HepG2 (cell line): ENCODE measurements around the gene GRID1. TPM values are rescaled to one million over a fixed set of nuclear protein-coding genes. Genes with fewer than 3 reads are reported as not detected.

Source experiments
- ATAC-seq: fragments of 200-7000 bp; cut with Tn5 transposase; 3 replicates; pipeline ENCODE4 v1.9.1; 2020; ENCODE audit warnings: mild to moderate bottlenecking, moderate library complexity
- BruUV-seq: library from RNA; stranded (reverse); fragments of 400-500 nt; replicated peaks from 2 replicates; lab custom pipeline; 2021; lab: Mats Ljungman, UMichigan
- CTCF ChIA-PET: fragments of 300-600 bp; formaldehyde crosslinking; extraction: SDS; loops from one replicate; lab custom pipeline; 2021; ENCODE audit warnings: low total read pairs, inconsistent platforms, low intra/inter-chr PET ratio; lab: Yijun Ruan, JAX
- POLR2A ChIA-PET: fragments of 350-600 bp; sonication (Branson Sonifier 250); formaldehyde crosslinking; loops from one replicate; lab custom pipeline; 2020; ENCODE audit warnings: antibody characterized with exemption, inconsistent platforms; lab: Yijun Ruan, JAX
- DNase-seq: peaks from one replicate; pipeline ENCODE4 v3.0.0-alpha.2; 2015; ENCODE audit warnings: low spot score
- FAIRE-seq: peaks from 3 replicates; lab custom pipeline; 2011; peaks lifted over from hg19 to GRCh38; lab: Jason Lieb, UNC
- H2AFZ ChIP-seq: one replicate; pipeline ENCODE4 v1.6.1; 2011; ENCODE audit warnings: low read length, inconsistent platforms
- H3K27ac ChIP-seq: fragments of 300-600 bp; 3 replicates; pipeline ENCODE4 v1.8.0; 2011; ENCODE audit warnings: mixed run types, mild to moderate bottlenecking, mixed read lengths, low read length, inconsistent platforms; ENCODE audit not compliant: insufficient read depth; ENCODE audit errors: extremely low read length
- H3K27me3 ChIP-seq, 2 experiments: fragments of 200-600 bp in 1 of 2; 2 replicates in 1 of 2; 3 replicates in 1 of 2; pipeline versions ENCODE4 v1.6.0 to v1.8.0; 2011; ENCODE audit warnings: low read length in 2 of 2, mild to moderate bottlenecking in 2 of 2, moderate library complexity in 2 of 2, inconsistent platforms in 1 of 2; ENCODE audit not compliant: insufficient read depth in 2 of 2, control insufficient read depth in 1 of 2
- H3K36me3 ChIP-seq, 2 experiments: fragments of 200-600 bp in 1 of 2; replicated peaks in 1 of 2; 2 replicates in 1 of 2; 3 replicates in 1 of 2; pipeline versions ENCODE4 v1.5.1 to v1.8.0; 2011; ENCODE audit warnings: low read length in 2 of 2, inconsistent platforms in 1 of 2; ENCODE audit not compliant: insufficient read depth in 2 of 2, control insufficient read depth in 1 of 2
- H3K4me1 ChIP-seq: 2 replicates; pipeline ENCODE4 v1.5.1; 2012; ENCODE audit warnings: low read length, inconsistent platforms; ENCODE audit not compliant: insufficient read depth
- H3K4me2 ChIP-seq: 2 replicates; pipeline ENCODE4 v1.6.0; 2011; ENCODE audit warnings: low read depth, low read length, inconsistent platforms
- H3K4me3 ChIP-seq, 3 experiments: fragments of 200-600 bp in 1 of 3; sonication (generic), shearing (Covaris generic) in 1 of 3; replicated peaks in 1 of 3; 2 replicates each; pipeline ENCODE4 v1.5.1; 2011 to 2016; ENCODE audit warnings: low read length in 3 of 3, inconsistent platforms in 2 of 3, low read depth in 2 of 3, mild to moderate bottlenecking in 2 of 3, control low read depth in 1 of 3, mixed read lengths in 1 of 3; ENCODE audit not compliant: insufficient read depth in 1 of 3
- H3K79me2 ChIP-seq: one replicate; pipeline ENCODE4 v1.6.1; 2011; ENCODE audit warnings: low read length, inconsistent platforms; ENCODE audit not compliant: insufficient read depth
- H3K9ac ChIP-seq: 2 replicates; pipeline ENCODE4 v1.6.0; 2011; ENCODE audit warnings: mild to moderate bottlenecking, low read depth, low read length, inconsistent platforms; ENCODE audit not compliant: insufficient read depth
- H3K9me3 ChIP-seq: 2 replicates; pipeline ENCODE4 v1.5.1; 2012; ENCODE audit warnings: mild to moderate bottlenecking, low read length
- H4K20me1 ChIP-seq: 2 replicates; pipeline ENCODE4 v1.6.0; 2011; ENCODE audit warnings: inconsistent platforms, mild to moderate bottlenecking, low read length, moderate library complexity; ENCODE audit not compliant: insufficient read depth
- AGO1 ChIP-seq: fragments of 200-400 bp; formaldehyde crosslinking; IDR thresholded peaks from 2 replicates; pipeline ENCODE4 v1.6.1; 2017; ENCODE audit warnings: mild to moderate bottlenecking, low read depth, low read length, moderate library complexity; ENCODE audit not compliant: poor library complexity, severe bottlenecking
- AKAP8 ChIP-seq: sonication (generic); formaldehyde crosslinking; IDR thresholded peaks from 2 replicates; pipeline ENCODE4 v1.5.1; 2020; ENCODE audit warnings: mild to moderate bottlenecking, missing genetic modification reagents
- CBX2 ChIP-seq, 2 experiments: fragments of 200-600 bp in 1 of 2; sonication (generic); formaldehyde crosslinking in 1 of 2; IDR thresholded peaks; 2 replicates each; pipeline versions ENCODE4 v1.7.0 to v1.8.1; 2018 to 2022; ENCODE audit warnings: low read depth in 2 of 2, low read length in 1 of 2, mild to moderate bottlenecking in 1 of 2, missing genetic modification reagents in 1 of 2
- FOSL1 ChIP-seq: sonication (generic); formaldehyde crosslinking; IDR thresholded peaks from 2 replicates; pipeline ENCODE4 v1.9.0; 2021; ENCODE audit warnings: missing genetic modification reagents, borderline replicate concordance
- KDM6A ChIP-seq: IDR thresholded peaks from 2 replicates; pipeline ENCODE4 v1.6.1; 2016; ENCODE audit warnings: low read depth
- PBX3 ChIP-seq: sonication (generic); formaldehyde crosslinking; IDR thresholded peaks from 2 replicates; pipeline ENCODE4 v1.8.1; 2023; ENCODE audit warnings: missing genetic modification reagents, inconsistent platforms, borderline replicate concordance
- SRF ChIP-seq: IDR thresholded peaks from 2 replicates; pipeline ENCODE4 v1.6.1; 2011; ENCODE audit warnings: mild to moderate bottlenecking, low read depth, low read length, moderate library complexity
- SYNCRIP ChIP-seq: fragments of 200-400 bp; formaldehyde crosslinking; IDR thresholded peaks from 2 replicates; pipeline ENCODE4 v1.6.1; 2018; ENCODE audit warnings: mild to moderate bottlenecking, low read depth, low read length; ENCODE audit not compliant: insufficient read depth
- ZFP1 ChIP-seq: IDR thresholded peaks from 2 replicates; pipeline ENCODE4 v1.6.1; 2016
- ZNF232 ChIP-seq: sonication (generic); formaldehyde crosslinking; IDR thresholded peaks from 2 replicates; pipeline ENCODE4 v1.4.0; 2020; ENCODE audit warnings: missing genetic modification reagents, borderline replicate concordance
- ZNF34 ChIP-seq: sonication (generic); formaldehyde crosslinking; IDR thresholded peaks from 2 replicates; pipeline ENCODE4 v1.4.0; 2020; ENCODE audit warnings: mild to moderate bottlenecking, missing genetic modification reagents, borderline replicate concordance
- ZNF496 ChIP-seq: sonication (generic); formaldehyde crosslinking; IDR thresholded peaks from 2 replicates; pipeline ENCODE4 v1.8.1; 2023; ENCODE audit warnings: mild to moderate bottlenecking, moderate library complexity, missing genetic modification reagents; ENCODE audit not compliant: insufficient replicate concordance
- ZNF564 ChIP-seq: sonication (generic); formaldehyde crosslinking; IDR thresholded peaks from 2 replicates; pipeline ENCODE4 v1.8.1; 2023; ENCODE audit warnings: mild to moderate bottlenecking, missing genetic modification reagents
- ZNF615 ChIP-seq: sonication (generic); formaldehyde crosslinking; IDR thresholded peaks from 2 replicates; pipeline ENCODE4 v1.5.0; 2020; ENCODE audit warnings: mild to moderate bottlenecking, missing genetic modification reagents, borderline replicate concordance
- ZNF619 ChIP-seq: sonication (generic); formaldehyde crosslinking; IDR thresholded peaks from 2 replicates; pipeline ENCODE4 v1.4.0; 2020; ENCODE audit warnings: mild to moderate bottlenecking, missing genetic modification reagents
- ZNF75D ChIP-seq: sonication (generic); formaldehyde crosslinking; IDR thresholded peaks from 2 replicates; pipeline ENCODE4 v1.8.1; 2023; ENCODE audit warnings: missing genetic modification reagents, mild to moderate bottlenecking, borderline replicate concordance
- ZNF761 ChIP-seq: sonication (generic); formaldehyde crosslinking; conservative IDR thresholded peaks from 2 replicates; pipeline ENCODE4 v1.4.0; 2020; ENCODE audit warnings: mild to moderate bottlenecking, missing genetic modification reagents
- WGBS: methylation state at CpG from one replicate; pipeline ENCODE4 v1.1.6; 2017; ENCODE audit warnings: low lambda C conversion rate; 5-methylcytosine and 5-hydroxymethylcytosine counted together
- in situ Hi-C: cut with HindIII; loops from 2 replicates; pipeline ENCODE4 v1.10.0; 2017; ENCODE audit warnings: low pct_unique_long_range_greater_than_20kb; ENCODE audit not compliant: extremely low pct_ligation_motif_present
- intact Hi-C: fragments of 100-400 bp; cut with micrococcal nuclease; formaldehyde crosslinking; loops from one replicate; pipeline ENCODE4 v1.10.0; 2022; ENCODE audit not compliant: unreplicated experiment
- polyA plus RNA-seq, 8 experiments: library from polyadenylated mRNA; depleted of rRNA in 3 of 8; stranded (reverse) in 7 of 8; unstranded in 1 of 8; fragments of >200 nt; fragmentation: Illumina TruSeq in 4 of 8; extraction: Trizol in 4 of 8; gene quantifications; 2 replicates each; pipeline versions ENCODE4 v1.2.1 to v1.2.3, GENCODE V29; 2011 to 2016; ENCODE audit warnings: low read depth in 4 of 8, missing spikeins in 1 of 8, mixed read lengths in 1 of 8; ENCODE audit not compliant: insufficient read depth in 1 of 8
- total RNA-seq, 5 experiments: library from RNA; depleted of rRNA; stranded (reverse); fragments of >200 nt; fragmentation: Illumina TruSeq; extraction: Trizol; gene quantifications; 2 replicates each; pipeline ENCODE4 v1.2.3, GENCODE V29; 2016; ENCODE audit warnings: low read depth in 1 of 5
- TF ChIP-seq, protein P1 (sequence below): sonication (generic); formaldehyde crosslinking; IDR thresholded peaks from 2 replicates; pipeline ENCODE4 v1.4.0; 2020; ENCODE audit warnings: missing genetic modification reagents, borderline replicate concordance
- TF ChIP-seq, protein P2 (sequence below): sonication (generic); formaldehyde crosslinking; IDR thresholded peaks from 2 replicates; pipeline ENCODE4 v1.8.0; 2022; ENCODE audit warnings: missing genetic modification reagents, mild to moderate bottlenecking, borderline replicate concordance

Gene GRID1
- total and polyA plus RNA-seq, 2 of the 13 experiments (the other 11 are each of a cell fraction or from before 2014, with no cell fraction given): 0.05 TPM; not detected in 1

DNA sequence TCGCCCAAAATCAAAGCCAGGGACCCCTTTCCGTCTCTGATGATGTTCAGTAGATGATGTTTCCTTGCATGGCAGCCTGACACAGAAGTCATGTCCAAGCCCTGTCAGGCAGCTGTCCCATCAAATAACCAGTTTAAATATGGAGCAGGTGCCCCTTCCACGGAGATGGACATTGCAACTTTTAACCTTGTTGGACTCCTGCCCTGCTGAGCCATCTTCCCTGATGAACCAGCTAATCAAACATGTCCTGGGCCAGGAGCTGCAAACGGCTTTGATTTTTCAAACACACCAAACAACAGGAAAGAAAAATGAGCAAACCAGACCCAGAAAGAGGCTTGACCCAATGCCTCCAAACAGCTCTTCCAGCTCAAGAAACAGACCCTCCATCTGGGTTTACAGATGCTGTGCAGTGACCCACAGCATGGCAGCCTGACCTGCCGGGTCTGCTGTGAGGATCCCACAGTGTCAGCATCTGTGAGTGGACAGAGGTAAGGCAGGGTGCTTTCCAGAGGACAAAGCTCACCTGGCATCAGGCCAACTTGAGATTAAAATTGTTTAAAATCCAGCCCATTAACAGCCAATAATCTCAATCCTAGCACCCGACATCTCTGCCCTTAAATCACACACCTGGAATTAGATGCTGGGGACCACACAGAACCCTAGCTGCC is 372.6 kb downstream of the GRID1 start:
- H3K4me2 ChIP-seq: no peak overlapping the region
- H3K4me3 ChIP-seq: no peak overlapping the region
- no peak overlapping the region for H3K9ac ChIP-seq
- no peak overlapping the region for H3K27ac ChIP-seq
- no peaks in the 10 kb centered on the region for H3K9me3 ChIP-seq
- H3K4me1 ChIP-seq: no peaks in the 10 kb centered on the region
- no peak for FAIRE-seq
- H4K20me1 ChIP-seq: no peaks in the 10 kb centered on the region
- no peak overlapping the region for H2AFZ ChIP-seq
- H3K36me3 ChIP-seq: no peaks in the 10 kb centered on the region
- H3K79me2 ChIP-seq: no peaks in the 10 kb centered on the region
- H3K27me3 ChIP-seq: no peaks in the 10 kb centered on the region
- 5% methylated on average over 5 of the region's 6 CpGs for WGBS
- intact Hi-C loops (loop anchor here (2.0 kb wide), 1 partner anchor 145 kb away; no protein-coding TSS in a partner anchor), in situ Hi-C loops (no loop called here)
- ATAC-seq: no peak
- no TSS peak for BruUV-seq
- TF ChIP-seq, protein P1, sequence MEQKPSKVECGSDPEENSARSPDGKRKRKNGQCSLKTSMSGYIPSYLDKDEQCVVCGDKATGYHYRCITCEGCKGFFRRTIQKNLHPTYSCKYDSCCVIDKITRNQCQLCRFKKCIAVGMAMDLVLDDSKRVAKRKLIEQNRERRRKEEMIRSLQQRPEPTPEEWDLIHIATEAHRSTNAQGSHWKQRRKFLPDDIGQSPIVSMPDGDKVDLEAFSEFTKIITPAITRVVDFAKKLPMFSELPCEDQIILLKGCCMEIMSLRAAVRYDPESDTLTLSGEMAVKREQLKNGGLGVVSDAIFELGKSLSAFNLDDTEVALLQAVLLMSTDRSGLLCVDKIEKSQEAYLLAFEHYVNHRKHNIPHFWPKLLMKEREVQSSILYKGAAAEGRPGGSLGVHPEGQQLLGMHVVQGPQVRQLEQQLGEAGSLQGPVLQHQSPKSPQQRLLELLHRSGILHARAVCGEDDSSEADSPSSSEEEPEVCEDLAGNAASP (CRISPR knock-in tag): no peak
- TF ChIP-seq SRF: no peak
- TF ChIP-seq ZNF34: no peak
- TF ChIP-seq FOSL1: no peak
- no peak for TF ChIP-seq PBX3 (CRISPR knock-in tag)
- TF ChIP-seq CBX2 (IDR thresholded peaks at IDR 0.05; ENCODE audit: low read depth, low read length): no peak
- no peak for TF ChIP-seq CBX2 (CRISPR knock-in tag; IDR thresholded peaks at IDR 0.05; ENCODE audit: low read depth)
- TF ChIP-seq ZFP1: no peak
- TF ChIP-seq ZNF615 (CRISPR knock-in tag): no peak
- TF ChIP-seq AKAP8: no peak
- TF ChIP-seq ZNF75D (CRISPR knock-in tag): no peak
- no peak for TF ChIP-seq ZNF496
- no peak for TF ChIP-seq AGO1
- TF ChIP-seq ZNF232 (CRISPR knock-in tag): no peak
- TF ChIP-seq KDM6A (CRISPR knock-in tag): no peak
- no peak for TF ChIP-seq SYNCRIP
- no peak for TF ChIP-seq ZNF761 (CRISPR knock-in tag)
- no peak for TF ChIP-seq ZNF564 (CRISPR knock-in tag)
- TF ChIP-seq ZNF619 (CRISPR knock-in tag): no peak
- TF ChIP-seq, protein P2, sequence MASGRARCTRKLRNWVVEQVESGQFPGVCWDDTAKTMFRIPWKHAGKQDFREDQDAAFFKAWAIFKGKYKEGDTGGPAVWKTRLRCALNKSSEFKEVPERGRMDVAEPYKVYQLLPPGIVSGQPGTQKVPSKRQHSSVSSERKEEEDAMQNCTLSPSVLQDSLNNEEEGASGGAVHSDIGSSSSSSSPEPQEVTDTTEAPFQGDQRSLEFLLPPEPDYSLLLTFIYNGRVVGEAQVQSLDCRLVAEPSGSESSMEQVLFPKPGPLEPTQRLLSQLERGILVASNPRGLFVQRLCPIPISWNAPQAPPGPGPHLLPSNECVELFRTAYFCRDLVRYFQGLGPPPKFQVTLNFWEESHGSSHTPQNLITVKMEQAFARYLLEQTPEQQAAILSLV: no peak
- ChIA-PET POLR2A (no interaction called here), CTCF (no interaction called here)
- DNase-seq: no peak
